GM12874 (cell line): ENCODE results near the gene IGSF9B.

ENCODE experiments used
- CTCF ChIP-seq: IDR thresholded peaks from 2 replicates; pipeline ENCODE4 v1.5.1; 2011; ENCODE audit warnings: low read depth, mild to moderate bottlenecking, control low read depth, low read length, moderate library complexity; ENCODE audit not compliant: insufficient read depth

The IGSF9B gene

GRCh38 chr11:133946051-133946450 is 10.7 kb downstream of the IGSF9B start:
- TF ChIP-seq CTCF = no peak

- TF ChIP-seq CTCF = no peak
These were observed 11.4 kb downstream of the IGSF9B start for GRCh38 chr11:133945087-133945974.

GRCh38 chr11:133943950-133944698 is 12.6 kb downstream of the IGSF9B start:
- TF ChIP-seq CTCF = no peak

GRCh38 chr11:133942577-133942976 is 14.2 kb downstream of the IGSF9B start:
- TF ChIP-seq CTCF = no peak

- TF ChIP-seq CTCF = no peak
These were observed 15.2 kb downstream of the IGSF9B start for GRCh38 chr11:133941546-133941945.

- no peak for TF ChIP-seq CTCF
These were observed 16.7 kb downstream of the IGSF9B start for GRCh38 chr11:133940034-133940433.

- no peak for TF ChIP-seq CTCF
These were observed 17.2 kb downstream of the IGSF9B start for GRCh38 chr11:133939558-133939957.
